Stimulated activated naive B cell treated with anti-CD40 and anti-IgM and Interleukin-4, amounts not matched to agents 10 μg/mL and 1 μg/mL and 100 μg/mL, for 72 hours (primary cell): ENCODE results near the gene SPINK1.
"Not testable (repeated sequence)": the region's sequence is repeated elsewhere in the genome, so short reads cannot be mapped to it uniquely, and the experiment has no call there.

Experiments
- ATAC-seq, 2 donors: fragments of 150-1000 bp; cut with Tn5 transposase; replicated peaks; 2 replicates each; pipeline ENCODE4 v1.10.0; 2021; ENCODE audit warnings: moderate library complexity in 1 of 2
- DNase-seq: peaks from one replicate; pipeline ENCODE4 v3.0.0; 2021
- H3K27ac Mint-ChIP-seq: one replicate; pipeline ENCODE4 v1.8.0; 2022; ENCODE audit warnings: mild to moderate bottlenecking, mixed read lengths
- H3K27me3 Mint-ChIP-seq, 2 donors: one replicate each; pipeline ENCODE4 v1.8.0; 2022; ENCODE audit warnings: mixed read lengths in 2 of 2
- H3K36me3 Mint-ChIP-seq, 2 donors: one replicate each; pipeline ENCODE4 v1.8.0; 2022; ENCODE audit warnings: mixed read lengths in 2 of 2, mild to moderate bottlenecking in 1 of 2
- H3K4me1 Mint-ChIP-seq, 2 donors: one replicate each; pipeline ENCODE4 v1.8.0; 2022; ENCODE audit warnings: mixed read lengths in 2 of 2, mild to moderate bottlenecking in 1 of 2
- H3K4me3 Mint-ChIP-seq, 2 donors: one replicate each; pipeline ENCODE4 v1.8.0; 2022; ENCODE audit warnings: mild to moderate bottlenecking in 2 of 2, mixed read lengths in 2 of 2, moderate library complexity in 1 of 2
- H3K9me3 Mint-ChIP-seq, 2 donors: one replicate each; pipeline ENCODE4 v1.8.0; 2022; ENCODE audit warnings: mixed read lengths in 2 of 2, mild to moderate bottlenecking in 1 of 2

SPINK1 gene

DNA sequence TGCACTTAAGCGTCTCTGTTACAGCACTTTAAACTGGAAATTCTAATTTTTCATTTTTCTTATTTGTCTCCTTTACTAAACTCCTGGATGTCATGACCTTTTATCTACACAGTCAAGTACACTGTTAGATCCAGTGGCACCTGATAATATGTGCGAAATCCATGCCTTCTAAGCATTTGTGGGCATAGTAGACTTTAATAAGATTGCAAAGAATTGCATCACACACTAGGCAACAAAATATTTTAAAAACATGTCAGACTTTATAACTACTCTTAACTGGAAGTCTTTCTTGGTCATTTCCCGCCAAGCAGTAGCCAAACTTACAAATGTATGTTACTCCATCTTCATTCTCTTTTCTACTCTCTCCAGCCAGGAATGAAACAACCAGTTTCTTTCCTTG lies 5.0 kb upstream of the SPINK1 start:
- no peaks in the 10 kb centered on the region for H3K36me3 Mint-ChIP-seq
- ATAC-seq, result no peak
- no peak for DNase-seq
- no peak overlapping the region for H3K27ac Mint-ChIP-seq
- H3K27me3 Mint-ChIP-seq, result peaks cover 4 to 5% of the 10 kb centered on the region in 2 donors
- H3K4me3 Mint-ChIP-seq, result no peak overlapping the region
- peaks cover 0 to 4% of the 10 kb centered on the region in 2 donors for H3K9me3 Mint-ChIP-seq
- H3K4me1 Mint-ChIP-seq, result no peaks in the 10 kb centered on the region

DNA sequence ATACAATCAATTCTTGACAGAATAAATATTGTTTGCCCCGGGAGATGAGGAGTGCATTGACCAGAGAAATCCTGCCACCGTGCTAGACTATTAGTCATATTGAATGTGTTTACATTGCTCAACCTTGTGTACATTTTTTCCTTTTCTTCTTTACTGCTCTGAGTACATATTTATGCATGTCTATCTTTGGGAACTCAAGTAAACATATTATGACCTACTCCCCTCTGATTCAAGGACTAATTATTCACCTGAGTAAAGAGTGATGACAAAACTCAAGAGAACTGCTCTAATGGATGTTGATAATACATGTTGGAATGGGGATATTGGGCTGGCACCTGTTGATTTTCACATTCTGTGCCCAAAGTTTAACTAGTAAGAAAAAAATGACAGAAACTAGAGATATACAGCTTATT lies 3.9 kb upstream of the SPINK1 start:
- Mint-ChIP-seq H3K4me3 (no peak overlapping the region), H3K36me3 (no peaks in the 10 kb centered on the region), H3K27me3 (peaks cover 4 to 5% of the 10 kb centered on the region in 2 donors), H3K4me1 (no peaks in the 10 kb centered on the region), H3K9me3 (peaks cover 0 to 4% of the 10 kb centered on the region in 2 donors), H3K27ac (no peak overlapping the region)
- DNase-seq (no peak), ATAC-seq (no peak)

DNA sequence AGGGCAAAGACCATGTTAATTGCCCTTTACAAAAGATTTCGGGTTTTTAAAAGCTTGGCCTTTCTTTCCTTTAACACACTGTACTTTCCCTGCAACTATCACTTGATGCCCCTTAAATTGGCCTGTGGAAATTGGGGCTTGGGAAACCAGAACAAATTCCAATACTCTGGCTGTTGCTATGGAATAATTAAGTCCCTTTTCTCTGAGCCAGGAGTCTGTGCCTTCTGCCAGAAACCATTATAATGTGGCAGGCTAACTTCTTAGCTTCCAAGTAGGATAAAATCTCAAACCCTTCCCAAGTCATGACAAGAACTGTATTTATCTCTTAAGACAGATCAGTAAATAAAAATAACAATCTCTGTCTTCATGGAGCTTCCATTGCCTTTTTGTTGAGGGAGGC lies 1.1 kb upstream of the SPINK1 start:
- Mint-ChIP-seq H3K27ac (no peak overlapping the region), H3K36me3 (no peaks in the 10 kb centered on the region), H3K27me3 (peaks cover 0 to 2% of the 10 kb centered on the region in 2 donors), H3K4me3 (no peak overlapping the region), H3K4me1 (no peaks in the 10 kb centered on the region), H3K9me3 (no peaks in the 10 kb centered on the region)
- no peak for ATAC-seq
- no peak for DNase-seq

GRCh38 chr5:147830035-147830434 lies 1.4 kb downstream of the SPINK1 start:
- Mint-ChIP-seq H3K4me1 (no peaks in the 10 kb centered on the region), H3K27ac (no peak overlapping the region)

DNA sequence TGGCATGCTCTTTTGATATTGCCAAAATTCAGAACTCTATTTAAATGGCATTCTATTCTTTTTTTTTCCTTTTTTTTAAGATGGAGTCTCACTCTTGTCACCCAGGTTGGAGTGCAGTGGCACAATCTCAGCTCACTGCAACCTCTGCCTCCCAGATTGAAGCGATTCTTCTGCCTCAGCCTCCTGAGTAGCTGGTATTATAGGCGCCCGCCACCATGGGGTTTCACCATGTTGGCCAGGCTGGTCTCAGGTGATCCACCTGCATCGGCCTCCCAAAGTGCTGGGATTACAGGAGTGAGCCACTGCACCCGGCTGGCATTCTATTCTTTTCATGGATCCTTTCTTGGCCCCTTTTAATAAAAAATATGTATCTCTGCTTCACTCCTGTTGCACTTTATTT lies 4.5 kb downstream of the SPINK1 start:
- not testable (repeated sequence) for H3K36me3 Mint-ChIP-seq, ATAC-seq, H3K27ac Mint-ChIP-seq

More at GRCh38 chr5:147830035-147830434, 1.4 kb downstream of the SPINK1 start:
- Mint-ChIP-seq H3K4me3 (no peak overlapping the region), H3K36me3 (no peaks in the 10 kb centered on the region), H3K27me3 (no peaks in the 10 kb centered on the region), H3K9me3 (no peaks in the 10 kb centered on the region)
- ATAC-seq (no peak), DNase-seq (no peak)

GRCh38 chr5:147826361-147826760 lies 5.1 kb downstream of the SPINK1 start:
- Mint-ChIP-seq H3K4me1 (no peaks in the 10 kb centered on the region), H3K36me3 (no peaks in the 10 kb centered on the region), H3K4me3 (no peak overlapping the region), H3K27me3 (peaks cover 0 to 2% of the 10 kb centered on the region in 2 donors), H3K9me3 (no peaks in the 10 kb centered on the region), H3K27ac (no peak overlapping the region)
- DNase-seq (no peak), ATAC-seq (no peak)

More for the DNA sequence above, 4.5 kb downstream of the SPINK1 start:
- not testable (repeated sequence) for H3K4me1 Mint-ChIP-seq, DNase-seq, H3K27me3 Mint-ChIP-seq, H3K4me3 Mint-ChIP-seq, H3K9me3 Mint-ChIP-seq

GRCh38 chr5:147822686-147823491 lies 8.6 kb downstream of the SPINK1 start:
- peak; percentile 11 for DNase-seq
- Mint-ChIP-seq H3K27me3 (peaks cover 0 to 3% of the 10 kb centered on the region in 2 donors), H3K9me3 (no peaks in the 10 kb centered on the region), H3K27ac (no peak overlapping the region), H3K4me1 (no peaks in the 10 kb centered on the region), H3K36me3 (no peaks in the 10 kb centered on the region), H3K4me3 (no peak overlapping the region)
- ATAC-seq, result peak; percentile 92 to 94

- H3K4me3 Mint-ChIP-seq, H3K4me1 Mint-ChIP-seq, H3K36me3 Mint-ChIP-seq, H3K27me3 Mint-ChIP-seq, H3K27ac Mint-ChIP-seq, H3K9me3 Mint-ChIP-seq, DNase-seq: not testable (repeated sequence)
- peak in 1 of 2 donors; percentile 7 for ATAC-seq
Observed at GRCh38 chr5:147822222-147822621, 9.2 kb downstream of the SPINK1 start.

DNA sequence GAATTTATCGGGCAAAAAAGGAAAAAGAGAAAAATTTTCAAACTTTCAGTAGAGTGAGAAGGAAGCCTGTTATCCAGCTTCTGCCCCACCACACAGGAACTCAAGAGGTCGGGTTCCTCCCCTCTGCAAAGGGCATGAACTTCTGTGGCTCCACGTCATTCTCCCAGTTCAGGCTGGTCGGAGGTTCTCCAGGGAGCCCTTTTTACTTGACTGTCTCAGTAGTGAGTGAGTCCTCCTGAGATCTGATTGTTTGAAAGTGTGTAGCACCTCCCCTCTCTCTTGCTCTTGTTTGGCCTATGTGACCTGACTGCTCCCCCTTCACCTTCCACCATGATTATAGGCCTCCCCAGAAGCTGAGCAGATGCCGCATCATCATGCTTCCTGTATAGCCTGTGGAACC lies 9.7 kb downstream of the SPINK1 start:
- no peaks in the 10 kb centered on the region for H3K4me1 Mint-ChIP-seq
- ATAC-seq (no peak), DNase-seq (no peak)
- H3K4me3 Mint-ChIP-seq, result no peak overlapping the region
- peaks cover 0 to 7% of the 10 kb centered on the region in 2 donors for H3K27me3 Mint-ChIP-seq
- no peaks in the 10 kb centered on the region for H3K36me3 Mint-ChIP-seq
- H3K27ac Mint-ChIP-seq, result no peak overlapping the region
- H3K9me3 Mint-ChIP-seq, result no peaks in the 10 kb centered on the region

DNA sequence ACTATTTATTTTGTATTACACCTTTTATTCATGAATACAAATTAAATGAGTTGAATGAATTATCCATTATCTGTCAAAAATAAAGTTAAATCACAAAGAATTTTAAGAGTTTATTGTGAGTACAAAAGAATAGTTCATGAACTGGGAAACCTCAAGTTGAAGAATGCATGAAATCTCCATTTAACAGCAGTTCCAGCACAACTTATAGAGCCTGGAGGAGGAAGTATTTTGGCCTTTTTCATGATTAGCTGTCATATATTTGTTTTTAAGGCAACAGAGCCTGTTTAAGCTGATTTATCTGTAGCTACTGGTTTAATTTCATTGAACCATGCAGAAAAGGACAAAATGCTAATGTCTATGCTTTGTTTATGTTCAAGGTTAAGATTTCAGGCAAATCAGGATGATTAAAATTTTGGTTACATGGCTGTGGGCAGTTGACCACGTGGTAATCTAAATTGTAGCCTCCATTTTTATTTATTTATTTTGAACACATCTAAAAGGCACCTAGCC lies 12.2 kb downstream of the SPINK1 start:
- Mint-ChIP-seq H3K4me3 (no peak overlapping the region), H3K27ac (no peak overlapping the region), H3K9me3 (no peaks in the 10 kb centered on the region), H3K4me1 (no peaks in the 10 kb centered on the region), H3K27me3 (peaks cover 0 to 7% of the 10 kb centered on the region in 2 donors), H3K36me3 (no peaks in the 10 kb centered on the region)
- DNase-seq, result no peak
- ATAC-seq, result no peak

GRCh38 chr5:147818290-147818689 lies 13.2 kb downstream of the SPINK1 start:
- no peaks in the 10 kb centered on the region for H3K9me3 Mint-ChIP-seq
- no peaks in the 10 kb centered on the region for H3K36me3 Mint-ChIP-seq
- no peaks in the 10 kb centered on the region for H3K4me1 Mint-ChIP-seq
- DNase-seq, result no peak
- H3K27me3 Mint-ChIP-seq, result peaks cover 0 to 7% of the 10 kb centered on the region in 2 donors
- peak in 1 of 2 donors; percentile 25 for ATAC-seq
- no peak overlapping the region for H3K27ac Mint-ChIP-seq
- H3K4me3 Mint-ChIP-seq, result no peak overlapping the region

- Mint-ChIP-seq H3K36me3 (no peaks in the 10 kb centered on the region), H3K4me3 (no peak overlapping the region), H3K4me1 (no peaks in the 10 kb centered on the region), H3K27ac (no peak overlapping the region), H3K27me3 (peaks cover 0 to 8% of the 10 kb centered on the region in 2 donors), H3K9me3 (no peaks in the 10 kb centered on the region)
- no peak for ATAC-seq
- no peak for DNase-seq
Observed at GRCh38 chr5:147813696-147814095, 17.8 kb downstream of the SPINK1 start.

DNA sequence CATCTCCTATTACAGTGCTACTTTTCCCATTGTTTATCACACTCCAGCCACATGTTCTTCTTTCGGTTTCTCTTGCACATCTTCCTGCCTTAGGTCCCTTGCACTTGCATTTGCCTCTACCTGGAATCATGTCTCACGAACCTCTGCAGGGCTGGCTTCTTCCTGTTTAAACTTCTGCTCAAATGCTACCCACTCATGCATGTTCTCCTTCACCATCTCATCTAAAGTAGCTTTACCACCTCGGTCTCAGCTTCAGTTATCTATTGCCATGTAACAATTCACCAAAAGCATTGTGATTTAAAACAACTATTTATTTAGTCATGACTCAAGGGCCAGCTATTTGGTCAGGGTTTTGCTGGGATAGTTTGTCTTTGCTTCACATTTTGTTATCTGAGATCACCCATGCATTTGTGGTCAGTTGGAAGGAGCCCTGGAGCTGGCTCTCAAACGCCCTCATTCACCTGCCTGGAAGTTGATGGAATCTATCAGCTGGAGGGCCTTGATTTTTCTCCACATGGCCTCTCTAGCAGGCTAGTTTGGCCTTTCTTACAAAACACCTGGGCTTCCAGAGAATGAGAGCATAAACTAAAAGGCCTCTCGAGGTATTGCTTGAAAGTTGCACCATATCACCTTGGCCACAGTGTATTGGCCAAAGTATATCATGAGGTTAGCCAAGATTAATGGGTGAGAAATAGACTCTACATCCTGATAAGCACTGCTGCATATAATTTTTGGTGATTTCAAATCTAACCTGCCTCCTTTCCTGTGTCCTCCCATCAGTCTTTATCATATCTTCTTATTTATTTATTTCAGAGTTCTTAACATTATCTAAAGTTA lies 21.4 kb downstream of the SPINK1 start:
- ATAC-seq, result no peak

GRCh38 chr5:147805030-147805454 lies 26.4 kb downstream of the SPINK1 start:
- Mint-ChIP-seq H3K9me3 (no peaks in the 10 kb centered on the region), H3K27me3 (peaks cover 25 to 35% of the 10 kb centered on the region in 2 donors), H3K4me1 (peaks cover 6 to 15% of the 10 kb centered on the region in 2 donors), H3K27ac (no peak overlapping the region), H3K36me3 (no peaks in the 10 kb centered on the region), H3K4me3 (no peak overlapping the region)
- ATAC-seq (peak; percentile 99), DNase-seq (peak; percentile 39)

More for the DNA sequence above, 21.4 kb downstream of the SPINK1 start:
- Mint-ChIP-seq H3K4me3 (no peak overlapping the region), H3K27ac (no peak overlapping the region), H3K27me3 (peaks cover 4 to 5% of the 10 kb centered on the region in 2 donors), H3K9me3 (no peaks in the 10 kb centered on the region), H3K36me3 (no peaks in the 10 kb centered on the region), H3K4me1 (peaks cover 2 to 4% of the 10 kb centered on the region in 2 donors)
- no peak for DNase-seq
